ENCODE results near the gene LMF1. TPM values are rescaled to one million over a fixed set of nuclear protein-coding genes. Genes with fewer than 3 reads are reported as not detected.

The LMF1 gene
- total and polyA plus RNA-seq, 2 of the 4 experiments (the other 2 are of a cell fraction), result 7.7 to 13.1 TPM

DNA sequence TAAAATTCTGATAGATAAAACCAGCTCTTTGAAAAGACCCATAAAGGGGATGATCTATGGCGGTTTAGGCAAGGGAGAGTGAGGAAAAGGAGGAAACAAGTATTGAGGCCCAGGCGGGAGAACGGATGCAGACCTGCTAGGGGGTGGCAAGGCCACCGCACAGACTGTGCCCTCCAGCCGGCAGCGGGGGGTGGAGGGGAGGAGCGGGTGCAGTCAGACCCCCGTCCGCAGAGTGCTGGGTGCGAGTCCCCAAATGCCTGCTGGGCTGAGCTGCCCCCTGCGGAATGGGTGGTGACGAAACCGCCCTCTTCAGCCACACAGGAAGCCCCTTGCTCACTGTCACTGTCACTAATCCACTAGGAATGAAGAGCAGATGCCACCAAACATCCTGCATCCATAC is 46.0 kb downstream of the LMF1 start:
- H3K27me3 ChIP-seq (ENCODE audit: control insufficient read depth, insufficient read depth, low read length), result no peaks in the 10 kb centered on the region
- no peaks in the 10 kb centered on the region for H4K20me1 ChIP-seq (ENCODE audit: insufficient read depth, low read length)
- H3K79me1 ChIP-seq (ENCODE audit: low read depth in 1 of 2, low read length in 2 of 2), result 0 out of 4 replicates have a peak, but pooled peaks cover 0 to 3% of the 10 kb centered on the region in 2 experiments
- POLR2A ChIA-PET (ENCODE audit: unreplicated experiment), result no interaction called here
- ATAC-seq (ENCODE audit: low read depth) (no peak), DNase-seq (no peak)
- no peak overlapping the region for H3K23ac ChIP-seq (ENCODE audit: low read depth, low read length)
- H3K56ac ChIP-seq (ENCODE audit: extremely low read depth, insufficient read depth, low read length), result no peak overlapping the region
- no peak overlapping the region for H2BK20ac ChIP-seq (ENCODE audit: low read depth, low read length)
- CTCF ChIA-PET, result no interaction called here
- H3K9me1 ChIP-seq (ENCODE audit: insufficient read depth, low read length), result peaks cover 9% of the 10 kb centered on the region; the same call in 1 of the 2 replicates
- H2AK9ac ChIP-seq (replicated peaks; ENCODE audit: low read depth, low read length, poor library complexity), result no peak overlapping the region
- peaks cover 13% of the 10 kb centered on the region for H3K4me1 ChIP-seq (ENCODE audit: control insufficient read depth, insufficient read depth, low read length)
- no peak overlapping the region for H2AFZ ChIP-seq (replicated peaks; ENCODE audit: low read length, poor library complexity)
- H3K14ac ChIP-seq (replicated peaks; ENCODE audit: low read depth, low read length), result no peak overlapping the region
- no peak overlapping the region for H3K9ac ChIP-seq (ENCODE audit: low read depth, low read length)
- intact Hi-C loops (cut with micrococcal nuclease) (no loop called here), in situ Hi-C loops (cut with MboI; ENCODE audit: low sequenced_read_pairs) (no loop called here), dilution Hi-C loops (cut with HindIII; ENCODE audit: low sequenced_read_pairs, unreplicated experiment) (no loop called here)
- TF ChIP-seq RCOR1 (IDR thresholded peaks at IDR 0.05; ENCODE audit: insufficient replicate concordance, low read length) (no peak), USF2 (IDR thresholded peaks at IDR 0.05; ENCODE audit: low read depth, low read length) (no peak), RFX5 (IDR thresholded peaks at IDR 0.05; ENCODE audit: low read depth, low read length) (no peak), POLR2A (IDR thresholded peaks at IDR 0.05; ENCODE audit: low read depth, low read length) (no peak), NFE2L2 (IDR thresholded peaks at IDR 0.05; ENCODE audit: low read depth, low read length) (no peak)
- TF ChIP-seq, protein P1, sequence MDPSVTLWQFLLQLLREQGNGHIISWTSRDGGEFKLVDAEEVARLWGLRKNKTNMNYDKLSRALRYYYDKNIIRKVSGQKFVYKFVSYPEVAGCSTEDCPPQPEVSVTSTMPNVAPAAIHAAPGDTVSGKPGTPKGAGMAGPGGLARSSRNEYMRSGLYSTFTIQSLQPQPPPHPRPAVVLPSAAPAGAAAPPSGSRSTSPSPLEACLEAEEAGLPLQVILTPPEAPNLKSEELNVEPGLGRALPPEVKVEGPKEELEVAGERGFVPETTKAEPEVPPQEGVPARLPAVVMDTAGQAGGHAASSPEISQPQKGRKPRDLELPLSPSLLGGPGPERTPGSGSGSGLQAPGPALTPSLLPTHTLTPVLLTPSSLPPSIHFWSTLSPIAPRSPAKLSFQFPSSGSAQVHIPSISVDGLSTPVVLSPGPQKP (IDR thresholded peaks at IDR 0.05; ENCODE audit: borderline replicate concordance, low read depth, low read length), result no peak
- TF ChIP-seq, protein P2, sequence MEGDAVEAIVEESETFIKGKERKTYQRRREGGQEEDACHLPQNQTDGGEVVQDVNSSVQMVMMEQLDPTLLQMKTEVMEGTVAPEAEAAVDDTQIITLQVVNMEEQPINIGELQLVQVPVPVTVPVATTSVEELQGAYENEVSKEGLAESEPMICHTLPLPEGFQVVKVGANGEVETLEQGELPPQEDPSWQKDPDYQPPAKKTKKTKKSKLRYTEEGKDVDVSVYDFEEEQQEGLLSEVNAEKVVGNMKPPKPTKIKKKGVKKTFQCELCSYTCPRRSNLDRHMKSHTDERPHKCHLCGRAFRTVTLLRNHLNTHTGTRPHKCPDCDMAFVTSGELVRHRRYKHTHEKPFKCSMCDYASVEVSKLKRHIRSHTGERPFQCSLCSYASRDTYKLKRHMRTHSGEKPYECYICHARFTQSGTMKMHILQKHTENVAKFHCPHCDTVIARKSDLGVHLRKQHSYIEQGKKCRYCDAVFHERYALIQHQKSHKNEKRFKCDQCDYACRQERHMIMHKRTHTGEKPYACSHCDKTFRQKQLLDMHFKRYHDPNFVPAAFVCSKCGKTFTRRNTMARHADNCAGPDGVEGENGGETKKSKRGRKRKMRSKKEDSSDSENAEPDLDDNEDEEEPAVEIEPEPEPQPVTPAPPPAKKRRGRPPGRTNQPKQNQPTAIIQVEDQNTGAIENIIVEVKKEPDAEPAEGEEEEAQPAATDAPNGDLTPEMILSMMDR (conservative IDR thresholded peaks at IDR 0.05; ENCODE audit: low read depth, low read length), result no peak
- peaks cover 4% of the 10 kb centered on the region; the same call in 1 of the 2 replicates for H3K36me3 ChIP-seq (ENCODE audit: control insufficient read depth, insufficient read depth, low read length)
- peaks cover 6% of the 10 kb centered on the region for H3K9me3 ChIP-seq (ENCODE audit: control insufficient read depth, insufficient read depth, low read length)
- H2AK5ac ChIP-seq (ENCODE audit: low read depth, low read length), result no peak overlapping the region
- WGBS, 2 experiments (ENCODE audit: extremely low coverage in 2 of 2, insufficient read length in 1 of 2), result 100% methylated on average over 5 of the region's 13 CpGs; no CpG with 5 or more reads in 1 of the 2 experiments
- no peak overlapping the region for H3K4ac ChIP-seq (ENCODE audit: low read depth, low read length)
- no peak overlapping the region for H4K5ac ChIP-seq (ENCODE audit: low read depth, low read length)
- no peak overlapping the region for H2BK15ac ChIP-seq (ENCODE audit: low read depth, low read length)
- H2BK5ac ChIP-seq (ENCODE audit: low read depth, low read length, poor library complexity, severe bottlenecking), result no peak overlapping the region
- H3K4me2 ChIP-seq (ENCODE audit: low read depth, low read length), result no peak overlapping the region
- H3K18ac ChIP-seq (ENCODE audit: low read depth, low read length), result no peak overlapping the region
- no peak overlapping the region for H2BK120ac ChIP-seq (ENCODE audit: low read depth, low read length)
- no peak overlapping the region for H4K8ac ChIP-seq (ENCODE audit: low read depth in 2 of 2, low read length in 2 of 2)
- no peak overlapping the region for H3K27ac ChIP-seq (ENCODE audit: insufficient read depth, low read length)
- BruUV-seq (replicated peaks), result no TSS peak
- H4K91ac ChIP-seq (ENCODE audit: insufficient read depth, low read depth, low read length), result no peak overlapping the region
- H3K4me3 ChIP-seq (ENCODE audit: insufficient read depth, low read depth, low read length), result no peak overlapping the region
